ENCODE data around the gene DOCK3. TPM values are rescaled to one million over a fixed set of nuclear protein-coding genes. Genes with fewer than 3 reads are reported as not detected.

The DOCK3 gene
- total RNA-seq, 2 donors from 2014 or later: 7.7 to 8.5 TPM

- H3K4me1 Mint-ChIP-seq: peaks cover 23% of the 10 kb centered on the region
- peaks cover 47% of the 10 kb centered on the region for H3K36me3 Mint-ChIP-seq (ENCODE audit: low read depth)
- H3K27me3 ChIP-seq (ENCODE audit: control insufficient read depth, insufficient read depth, low read length, poor library complexity, severe bottlenecking): no peaks in the 10 kb centered on the region
- WGBS, 2 experiments (ENCODE audit: insufficient coverage in 1 of 2, insufficient read length in 1 of 2): 93 to 94% methylated on average over 10 to 12 of the region's 12 CpGs
- H3K4me1 ChIP-seq (ENCODE audit: control insufficient read depth, insufficient read depth, low read length): peaks cover 8% of the 10 kb centered on the region
- peaks cover 6% of the 10 kb centered on the region for H3K9me3 Mint-ChIP-seq
- peaks cover 27% of the 10 kb centered on the region for H3K9me3 ChIP-seq (ENCODE audit: control insufficient read depth, low read length)
- H3K9ac ChIP-seq (ENCODE audit: extremely low read depth, low read length, poor library complexity, severe bottlenecking): no peak overlapping the region
- no peak overlapping the region for H3K4me3 Mint-ChIP-seq
- DNase-seq: no peak
- H3K27me3 Mint-ChIP-seq (ENCODE audit: insufficient read depth): no peaks in the 10 kb centered on the region
- H3K27ac ChIP-seq (ENCODE audit: low read depth, low read length): no peak overlapping the region
- TF ChIP-seq CTCF (conservative IDR thresholded peaks at IDR 0.05): no peak
- H3K36me3 ChIP-seq (ENCODE audit: control insufficient read depth, insufficient read depth, low read length): peaks cover 56% of the 10 kb centered on the region
- no peak overlapping the region for H3K4me3 ChIP-seq (ENCODE audit: low read length)
- no peak overlapping the region for H3K27ac Mint-ChIP-seq
Observed at GRCh38 chr3:51395493-51396213, 720.9 kb downstream of the DOCK3 start.

- H3K27ac ChIP-seq (ENCODE audit: low read depth, low read length): no peak overlapping the region
Observed at GRCh38 chr3:51396401-51396800, 721.7 kb downstream of the DOCK3 start.

DNA sequence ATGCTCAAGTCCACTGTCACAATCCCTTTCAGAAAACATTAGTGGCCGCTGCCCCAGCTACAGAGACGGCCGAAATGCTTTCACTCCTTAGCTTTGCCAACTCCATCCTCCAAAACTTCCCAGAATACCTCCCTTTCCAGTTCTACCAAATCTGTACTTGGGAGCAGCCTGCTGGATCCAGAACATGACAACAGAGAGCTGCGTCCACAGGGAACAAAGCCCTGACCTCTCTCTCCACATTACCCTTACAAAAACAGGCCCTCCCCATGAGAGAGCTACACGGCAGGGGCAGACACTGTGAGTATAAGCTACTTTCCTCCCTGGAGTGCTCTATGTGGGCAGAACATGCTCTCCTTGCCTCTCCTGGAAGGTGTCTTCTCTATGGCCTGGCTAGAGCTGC, 722.7 kb downstream of the DOCK3 start:
- H3K4me1 ChIP-seq (ENCODE audit: control insufficient read depth, insufficient read depth, low read length): peaks cover 6% of the 10 kb centered on the region
- peak overlapping the region; percentile 27 for H3K27ac ChIP-seq (ENCODE audit: low read depth, low read length)
- H3K36me3 ChIP-seq (ENCODE audit: control insufficient read depth, insufficient read depth, low read length): peaks cover 57% of the 10 kb centered on the region
- no peak overlapping the region for H3K9ac ChIP-seq (ENCODE audit: extremely low read depth, low read length, poor library complexity, severe bottlenecking)
- TF ChIP-seq CTCF (conservative IDR thresholded peaks at IDR 0.05): no peak
- no peaks in the 10 kb centered on the region for H3K27me3 ChIP-seq (ENCODE audit: control insufficient read depth, insufficient read depth, low read length, poor library complexity, severe bottlenecking)
- Mint-ChIP-seq H3K27ac (peak overlapping the region; percentile 78), H3K27me3 (ENCODE audit: insufficient read depth) (no peaks in the 10 kb centered on the region), H3K9me3 (peaks cover 6% of the 10 kb centered on the region), H3K4me3 (no peak overlapping the region), H3K36me3 (ENCODE audit: low read depth) (peaks cover 54% of the 10 kb centered on the region), H3K4me1 (peaks cover 22% of the 10 kb centered on the region)
- peaks cover 24% of the 10 kb centered on the region for H3K9me3 ChIP-seq (ENCODE audit: control insufficient read depth, low read length)
- no peak overlapping the region for H3K4me3 ChIP-seq (ENCODE audit: low read length)
- no peak for DNase-seq
- whole genome bisulfite sequencing, 2 experiments (ENCODE audit: insufficient coverage in 1 of 2, insufficient read length in 1 of 2): 92 to 93% methylated on average over 3 to 5 of the region's 5 CpGs

More at GRCh38 chr3:51396401-51396800, 721.7 kb downstream of the DOCK3 start:
- DNase-seq: no peak
- Mint-ChIP-seq H3K9me3 (peaks cover 6% of the 10 kb centered on the region), H3K27me3 (ENCODE audit: insufficient read depth) (no peaks in the 10 kb centered on the region), H3K4me3 (no peak overlapping the region), H3K36me3 (ENCODE audit: low read depth) (peaks cover 51% of the 10 kb centered on the region), H3K27ac (peak overlapping the region; percentile 27), H3K4me1 (peaks cover 22% of the 10 kb centered on the region)
- no peak for TF ChIP-seq CTCF (conservative IDR thresholded peaks at IDR 0.05)
- H3K4me1 ChIP-seq (ENCODE audit: control insufficient read depth, insufficient read depth, low read length): peaks cover 6% of the 10 kb centered on the region
- H3K36me3 ChIP-seq (ENCODE audit: control insufficient read depth, insufficient read depth, low read length): peaks cover 60% of the 10 kb centered on the region
- no peak overlapping the region for H3K4me3 ChIP-seq (ENCODE audit: low read length)
- H3K9me3 ChIP-seq (ENCODE audit: control insufficient read depth, low read length): peaks cover 27% of the 10 kb centered on the region
- WGBS, 2 experiments (ENCODE audit: insufficient coverage in 1 of 2, insufficient read length in 1 of 2): 92 to 100% methylated on average over 1 of the region's 1 CpG
- no peaks in the 10 kb centered on the region for H3K27me3 ChIP-seq (ENCODE audit: control insufficient read depth, insufficient read depth, low read length, poor library complexity, severe bottlenecking)
- H3K9ac ChIP-seq (ENCODE audit: extremely low read depth, low read length, poor library complexity, severe bottlenecking): no peak overlapping the region
